HG03342 (cell line): Measurements from ENCODE around the gene CPOX.

Source experiments
- ATAC-seq: cut with Tn5 transposase; IDR thresholded peaks from one replicate; pipeline ENCODE4 v1.9.1; 2021; ENCODE audit warnings: mild to moderate bottlenecking, moderate library complexity; ENCODE audit not compliant: unreplicated experiment

The CPOX gene

GRCh38 chr3:98596541-98597500 is 3.4 kb upstream of the CPOX start:
- ATAC-seq, result no peak

GRCh38 chr3:98596087-98596486 is 2.7 kb upstream of the CPOX start:
- no peak for ATAC-seq

- no peak for ATAC-seq
Measured at GRCh38 chr3:98594628-98595324, 1.4 kb upstream of the CPOX start.

GRCh38 chr3:98592345-98592935 is 971 bp downstream of the CPOX start:
- ATAC-seq, result no peak

- no peak for ATAC-seq
Measured at GRCh38 chr3:98589331-98590036, 3.9 kb downstream of the CPOX start.

GRCh38 chr3:98588065-98588464 is 5.3 kb downstream of the CPOX start:
- no peak for ATAC-seq

- no peak for ATAC-seq
Measured at GRCh38 chr3:98587654-98588053, 5.8 kb downstream of the CPOX start.

GRCh38 chr3:98584547-98584946 is 8.9 kb downstream of the CPOX start:
- no peak for ATAC-seq

GRCh38 chr3:98583766-98584165 is 9.6 kb downstream of the CPOX start:
- ATAC-seq, result no peak

GRCh38 chr3:98582042-98582441 is 11.4 kb downstream of the CPOX start:
- ATAC-seq, result no peak

GRCh38 chr3:98581474-98581873 is 11.9 kb downstream of the CPOX start:
- no peak for ATAC-seq

GRCh38 chr3:98580401-98581386 is 12.7 kb downstream of the CPOX start:
- ATAC-seq, result no peak

GRCh38 chr3:98577178-98577895 is 16.1 kb downstream of the CPOX start:
- ATAC-seq, result no peak

GRCh38 chr3:98574132-98574531 is 19.3 kb downstream of the CPOX start:
- ATAC-seq, result no peak

GRCh38 chr3:98573181-98573728 is 20.2 kb downstream of the CPOX start:
- ATAC-seq, result peak; percentile 68

- no peak for ATAC-seq
Measured at GRCh38 chr3:98568402-98568801, 25.0 kb downstream of the CPOX start.

- peak; percentile 23 for ATAC-seq
Measured at GRCh38 chr3:98567666-98568270, 25.6 kb downstream of the CPOX start.

- no peak for ATAC-seq
Measured at GRCh38 chr3:98565843-98566242, 27.6 kb downstream of the CPOX start.
